K562 (cell line): ENCODE measurements around the gene PI4KA. TPM values are rescaled to one million over a fixed set of nuclear protein-coding genes. Genes with fewer than 3 reads are reported as not detected.

Source experiments
- E2F3 ChIP-seq: fragments of 250-450 bp; sonication (Bioruptor Pico); IDR thresholded peaks from 2 replicates; pipeline ENCODE4 v1.4.0; 2020; ENCODE audit warnings: mild to moderate bottlenecking
- ETV1 ChIP-seq: fragments of 450-650 bp; conservative IDR thresholded peaks from 2 replicates; pipeline ENCODE4 v1.6.1; 2016; ENCODE audit warnings: missing genetic modification characterization, control low read depth, low read depth, missing compliant biosample characterization
- KLF10 ChIP-seq: fragments of 250-450 bp; sonication (Bioruptor Pico); IDR thresholded peaks from 2 replicates; pipeline ENCODE4 v1.6.1; 2021; ENCODE audit warnings: matching md5 sums
- MIER1 ChIP-seq: fragments of 450-650 bp; IDR thresholded peaks from 2 replicates; pipeline ENCODE4 v1.6.1; 2016; ENCODE audit warnings: antibody characterized with exemption, mild to moderate bottlenecking, low read depth
- MTA2 ChIP-seq: fragments of 450-650 bp; IDR thresholded peaks from 2 replicates; pipeline ENCODE4 v1.6.1; 2016; ENCODE audit warnings: low read depth
- NCOA4 ChIP-seq: fragments of 450-650 bp; IDR thresholded peaks from 2 replicates; pipeline ENCODE4 v1.6.1; 2018; ENCODE audit warnings: mild to moderate bottlenecking; ENCODE audit not compliant: partially characterized antibody
- NR2C2 ChIP-seq, 2 experiments: fragments of 200-800 bp in 1 of 2; sonication (Bioruptor generic) in 1 of 2; sonication (generic) in 1 of 2; formaldehyde crosslinking in 1 of 2; IDR thresholded peaks; 2 replicates each; pipeline versions ENCODE4 v1.6.1 to v1.8.0; 2016 to 2022; ENCODE audit warnings: mild to moderate bottlenecking in 1 of 2, missing compliant biosample characterization in 1 of 2, missing genetic modification characterization in 1 of 2, missing genetic modification reagents in 1 of 2
- RAD51 ChIP-seq: fragments of 450-650 bp; IDR thresholded peaks from 2 replicates; pipeline ENCODE4 v1.7.1; 2016; ENCODE audit warnings: low read depth, mild to moderate bottlenecking, borderline replicate concordance
- SIN3B ChIP-seq: fragments of 450-650 bp; IDR thresholded peaks from 2 replicates; pipeline ENCODE4 v1.6.1; 2017; ENCODE audit warnings: low read depth, mild to moderate bottlenecking, moderate library complexity
- SNRNP70 ChIP-seq: fragments of 200-400 bp; formaldehyde crosslinking; optimal IDR thresholded peaks from 2 replicates; pipeline ENCODE3; 2017; ENCODE audit warnings: low read depth, low read length
- SOX6 ChIP-seq: fragments of 450-650 bp; IDR thresholded peaks from 2 replicates; pipeline ENCODE4 v1.6.1; 2014; ENCODE audit warnings: mild to moderate bottlenecking
- TOE1 ChIP-seq, 2 experiments: fragments of 450-650 bp in 1 of 2; sonication (generic) in 1 of 2; formaldehyde crosslinking in 1 of 2; IDR thresholded peaks; 2 replicates each; pipeline versions ENCODE4 v1.7.1 to v1.8.0; 2016 to 2022; ENCODE audit warnings: borderline replicate concordance in 2 of 2, mild to moderate bottlenecking in 2 of 2, antibody characterized with exemption in 1 of 2, inconsistent platforms in 1 of 2, low read depth in 1 of 2, missing genetic modification reagents in 1 of 2, moderate library complexity in 1 of 2
- YBX1 ChIP-seq: fragments of 450-650 bp; IDR thresholded peaks from 2 replicates; pipeline ENCODE4 v1.7.1; 2016; ENCODE audit warnings: mild to moderate bottlenecking
- ZNF384 ChIP-seq: IDR thresholded peaks from 2 replicates; pipeline ENCODE4 v1.6.1; 2012; ENCODE audit warnings: low read depth, low read length, improper control_type of control experiment
- ZNF561 ChIP-seq: fragments of 450-650 bp; formaldehyde crosslinking; conservative IDR thresholded peaks from 2 replicates; pipeline ENCODE4 v1.4.0; 2020; ENCODE audit warnings: mild to moderate bottlenecking, moderate library complexity
- polyA plus RNA-seq, 8 experiments: library from polyadenylated mRNA; depleted of rRNA in 4 of 8; stranded (reverse) in 5 of 8; unstranded in 3 of 8; fragments of >200 nt; fragmentation: Nextera tagmentation in 2 of 8; fragmentation: Illumina TruSeq in 1 of 8; extraction: Ambion mirVana in 2 of 8; extraction: Trizol in 1 of 8; gene quantifications; 2 replicates each; pipeline versions ENCODE4 v1.2.1 to v1.2.3, GENCODE V29; 2011 to 2014; ENCODE audit warnings: inconsistent platforms in 1 of 8, missing spikeins in 1 of 8
- total RNA-seq, 7 experiments: library from RNA; depleted of rRNA in 6 of 7; stranded (reverse); fragments of >200 nt in 6 of 7; fragmentation: Illumina TruSeq in 2 of 7; extraction: Trizol in 2 of 7; gene quantifications; 2 replicates each; pipeline versions ENCODE4 v1.2.1 to v1.2.3, GENCODE V29; 2011 to 2021; ENCODE audit warnings: low replicate concordance in 1 of 7
- TF ChIP-seq, protein P1 (sequence below): sonication (generic); formaldehyde crosslinking; IDR thresholded peaks from 2 replicates; pipeline ENCODE4 v1.8.1; 2023; ENCODE audit warnings: missing genetic modification reagents, mild to moderate bottlenecking, borderline replicate concordance
- TF ChIP-seq, protein P2 (sequence below): IDR thresholded peaks from 2 replicates; pipeline ENCODE4 v1.6.1; 2014; ENCODE audit warnings: antibody characterized with exemption

The PI4KA gene
- total and polyA plus RNA-seq, 9 of the 15 experiments (the other 6 are each of a cell fraction or from before 2014, with no cell fraction given), result 7.3 to 187 (median 84.7) TPM

DNA sequence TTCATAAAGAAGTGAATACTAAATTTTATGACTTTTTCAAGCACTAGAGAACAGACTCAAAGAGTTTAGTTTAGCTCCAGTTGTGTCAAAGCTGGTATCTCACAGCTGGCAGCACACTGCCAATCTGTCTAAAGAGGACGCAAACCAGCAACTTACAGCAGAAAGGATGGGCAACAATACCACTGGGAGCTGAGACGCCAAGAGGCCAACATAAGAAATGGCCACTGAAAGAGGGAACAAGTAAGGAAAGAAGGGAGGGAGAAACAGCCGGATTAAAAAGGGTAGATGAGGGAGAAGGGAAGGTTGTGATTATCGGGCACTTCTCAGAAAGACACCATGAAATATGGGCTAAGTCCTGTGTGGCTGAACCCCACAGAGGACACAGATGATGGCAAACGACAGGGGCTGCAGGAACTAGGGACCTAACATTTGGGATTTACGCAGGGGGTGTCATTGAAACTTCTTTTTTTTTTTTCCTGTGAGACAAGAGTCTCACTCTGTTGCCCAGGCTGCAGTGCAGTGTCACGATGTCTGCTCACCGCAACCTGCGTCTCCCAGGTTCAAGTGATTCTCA lies 43.0 kb downstream of the PI4KA start (continued):
- TF ChIP-seq TOE1 (IDR thresholded peaks at IDR 0.05; ENCODE audit: borderline replicate concordance) (no peak), TOE1 (CRISPR knock-in tag; IDR thresholded peaks at IDR 0.05; ENCODE audit: borderline replicate concordance, low read depth) (no peak), NCOA4 (no peak), ZNF384 (no peak), YBX1 (0 out of 2 replicates have a peak, but pooled peaks have one; percentile 76), KLF10 (no peak), MTA2 (no peak), NR2C2 (CRISPR knock-in tag; IDR thresholded peaks at IDR 0.05) (no peak), NR2C2 (tag; IDR thresholded peaks at IDR 0.05) (no peak), SIN3B (no peak), E2F3 (CRISPR knock-in tag) (no peak), ETV1 (tag) (no peak), MIER1 (peak; percentile 68; the same call in 1 of the 2 replicates), RAD51 (no peak), SOX6 (no peak), SNRNP70 (no peak), ZNF561 (CRISPR knock-in tag) (no peak)
- TF ChIP-seq, protein P1, sequence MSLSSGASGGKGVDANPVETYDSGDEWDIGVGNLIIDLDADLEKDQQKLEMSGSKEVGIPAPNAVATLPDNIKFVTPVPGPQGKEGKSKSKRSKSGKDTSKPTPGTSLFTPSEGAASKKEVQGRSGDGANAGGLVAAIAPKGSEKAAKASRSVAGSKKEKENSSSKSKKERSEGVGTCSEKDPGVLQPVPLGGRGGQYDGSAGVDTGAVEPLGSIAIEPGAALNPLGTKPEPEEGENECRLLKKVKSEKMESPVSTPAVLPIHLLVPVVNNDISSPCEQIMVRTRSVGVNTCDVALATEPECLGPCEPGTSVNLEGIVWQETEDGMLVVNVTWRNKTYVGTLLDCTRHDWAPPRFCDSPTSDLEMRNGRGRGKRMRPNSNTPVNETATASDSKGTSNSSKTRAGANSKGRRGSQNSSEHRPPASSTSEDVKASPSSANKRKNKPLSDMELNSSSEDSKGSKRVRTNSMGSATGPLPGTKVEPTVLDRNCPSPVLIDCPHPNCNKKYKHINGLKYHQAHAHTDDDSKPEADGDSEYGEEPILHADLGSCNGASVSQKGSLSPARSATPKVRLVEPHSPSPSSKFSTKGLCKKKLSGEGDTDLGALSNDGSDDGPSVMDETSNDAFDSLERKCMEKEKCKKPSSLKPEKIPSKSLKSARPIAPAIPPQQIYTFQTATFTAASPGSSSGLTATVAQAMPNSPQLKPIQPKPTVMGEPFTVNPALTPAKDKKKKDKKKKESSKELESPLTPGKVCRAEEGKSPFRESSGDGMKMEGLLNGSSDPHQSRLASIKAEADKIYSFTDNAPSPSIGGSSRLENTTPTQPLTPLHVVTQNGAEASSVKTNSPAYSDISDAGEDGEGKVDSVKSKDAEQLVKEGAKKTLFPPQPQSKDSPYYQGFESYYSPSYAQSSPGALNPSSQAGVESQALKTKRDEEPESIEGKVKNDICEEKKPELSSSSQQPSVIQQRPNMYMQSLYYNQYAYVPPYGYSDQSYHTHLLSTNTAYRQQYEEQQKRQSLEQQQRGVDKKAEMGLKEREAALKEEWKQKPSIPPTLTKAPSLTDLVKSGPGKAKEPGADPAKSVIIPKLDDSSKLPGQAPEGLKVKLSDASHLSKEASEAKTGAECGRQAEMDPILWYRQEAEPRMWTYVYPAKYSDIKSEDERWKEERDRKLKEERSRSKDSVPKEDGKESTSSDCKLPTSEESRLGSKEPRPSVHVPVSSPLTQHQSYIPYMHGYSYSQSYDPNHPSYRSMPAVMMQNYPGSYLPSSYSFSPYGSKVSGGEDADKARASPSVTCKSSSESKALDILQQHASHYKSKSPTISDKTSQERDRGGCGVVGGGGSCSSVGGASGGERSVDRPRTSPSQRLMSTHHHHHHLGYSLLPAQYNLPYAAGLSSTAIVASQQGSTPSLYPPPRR, result no peak
- TF ChIP-seq, protein P2, sequence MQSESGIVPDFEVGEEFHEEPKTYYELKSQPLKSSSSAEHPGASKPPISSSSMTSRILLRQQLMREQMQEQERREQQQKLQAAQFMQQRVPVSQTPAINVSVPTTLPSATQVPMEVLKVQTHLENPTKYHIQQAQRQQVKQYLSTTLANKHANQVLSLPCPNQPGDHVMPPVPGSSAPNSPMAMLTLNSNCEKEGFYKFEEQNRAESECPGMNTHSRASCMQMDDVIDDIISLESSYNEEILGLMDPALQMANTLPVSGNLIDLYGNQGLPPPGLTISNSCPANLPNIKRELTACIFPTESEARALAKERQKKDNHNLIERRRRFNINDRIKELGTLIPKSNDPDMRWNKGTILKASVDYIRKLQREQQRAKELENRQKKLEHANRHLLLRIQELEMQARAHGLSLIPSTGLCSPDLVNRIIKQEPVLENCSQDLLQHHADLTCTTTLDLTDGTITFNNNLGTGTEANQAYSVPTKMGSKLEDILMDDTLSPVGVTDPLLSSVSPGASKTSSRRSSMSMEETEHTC, result no peak
